Measurements from ENCODE around the gene GLG1.

GLG1 gene

DNA sequence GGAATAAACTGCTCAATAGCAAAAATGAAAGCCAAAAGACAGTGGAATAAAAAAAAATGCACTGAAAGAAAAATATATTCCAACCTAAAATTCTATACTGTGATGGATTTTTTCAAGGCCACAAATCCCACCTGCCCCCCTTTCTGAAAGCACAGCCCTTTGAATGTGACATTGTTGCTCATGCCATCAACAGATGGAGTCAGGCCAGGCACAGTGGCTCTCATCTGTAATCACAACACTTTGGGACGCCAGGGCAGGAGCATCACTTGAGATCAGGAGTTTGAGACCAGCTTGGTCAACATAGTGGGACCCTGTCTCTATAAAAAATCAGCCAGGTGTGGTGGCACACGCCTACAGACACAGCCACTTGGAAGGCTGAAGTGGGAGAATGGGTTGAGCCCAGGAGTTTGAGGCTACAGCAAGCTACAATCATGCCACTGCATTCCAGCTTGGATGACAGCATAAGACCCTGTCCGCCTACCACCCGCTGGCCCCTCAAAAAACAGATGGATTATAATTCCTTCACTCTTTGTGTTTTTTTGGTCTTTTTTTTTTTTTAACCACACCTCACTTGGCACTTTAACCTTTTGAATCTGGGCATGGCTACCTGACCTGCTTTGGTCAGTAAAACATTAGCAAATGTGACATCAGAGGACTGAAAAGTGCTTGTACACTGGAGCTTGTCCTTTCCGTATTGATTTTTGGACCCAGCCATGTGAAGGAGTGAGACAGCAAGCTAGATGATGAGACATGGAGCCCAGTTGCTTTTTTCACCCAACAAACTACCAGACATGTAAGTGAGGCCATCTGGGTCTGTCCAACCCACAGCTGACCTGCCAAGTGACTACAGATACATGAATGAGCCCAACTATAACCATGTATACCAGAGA is 36.3 kb downstream of the GLG1 start:
- DNase-seq (ENCODE audit: low read depth, low spot score), result no peak
- TF ChIP-seq, protein P1, sequence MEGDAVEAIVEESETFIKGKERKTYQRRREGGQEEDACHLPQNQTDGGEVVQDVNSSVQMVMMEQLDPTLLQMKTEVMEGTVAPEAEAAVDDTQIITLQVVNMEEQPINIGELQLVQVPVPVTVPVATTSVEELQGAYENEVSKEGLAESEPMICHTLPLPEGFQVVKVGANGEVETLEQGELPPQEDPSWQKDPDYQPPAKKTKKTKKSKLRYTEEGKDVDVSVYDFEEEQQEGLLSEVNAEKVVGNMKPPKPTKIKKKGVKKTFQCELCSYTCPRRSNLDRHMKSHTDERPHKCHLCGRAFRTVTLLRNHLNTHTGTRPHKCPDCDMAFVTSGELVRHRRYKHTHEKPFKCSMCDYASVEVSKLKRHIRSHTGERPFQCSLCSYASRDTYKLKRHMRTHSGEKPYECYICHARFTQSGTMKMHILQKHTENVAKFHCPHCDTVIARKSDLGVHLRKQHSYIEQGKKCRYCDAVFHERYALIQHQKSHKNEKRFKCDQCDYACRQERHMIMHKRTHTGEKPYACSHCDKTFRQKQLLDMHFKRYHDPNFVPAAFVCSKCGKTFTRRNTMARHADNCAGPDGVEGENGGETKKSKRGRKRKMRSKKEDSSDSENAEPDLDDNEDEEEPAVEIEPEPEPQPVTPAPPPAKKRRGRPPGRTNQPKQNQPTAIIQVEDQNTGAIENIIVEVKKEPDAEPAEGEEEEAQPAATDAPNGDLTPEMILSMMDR (IDR thresholded peaks at IDR 0.05; ENCODE audit: low read depth, low read length), result no peak
- no peak overlapping the region for H3K4me3 ChIP-seq (ENCODE audit: low read depth, low read length)
- in situ Hi-C loops (cut with HindIII; ENCODE audit: low sequenced_read_pairs), result no loop called here

DNA sequence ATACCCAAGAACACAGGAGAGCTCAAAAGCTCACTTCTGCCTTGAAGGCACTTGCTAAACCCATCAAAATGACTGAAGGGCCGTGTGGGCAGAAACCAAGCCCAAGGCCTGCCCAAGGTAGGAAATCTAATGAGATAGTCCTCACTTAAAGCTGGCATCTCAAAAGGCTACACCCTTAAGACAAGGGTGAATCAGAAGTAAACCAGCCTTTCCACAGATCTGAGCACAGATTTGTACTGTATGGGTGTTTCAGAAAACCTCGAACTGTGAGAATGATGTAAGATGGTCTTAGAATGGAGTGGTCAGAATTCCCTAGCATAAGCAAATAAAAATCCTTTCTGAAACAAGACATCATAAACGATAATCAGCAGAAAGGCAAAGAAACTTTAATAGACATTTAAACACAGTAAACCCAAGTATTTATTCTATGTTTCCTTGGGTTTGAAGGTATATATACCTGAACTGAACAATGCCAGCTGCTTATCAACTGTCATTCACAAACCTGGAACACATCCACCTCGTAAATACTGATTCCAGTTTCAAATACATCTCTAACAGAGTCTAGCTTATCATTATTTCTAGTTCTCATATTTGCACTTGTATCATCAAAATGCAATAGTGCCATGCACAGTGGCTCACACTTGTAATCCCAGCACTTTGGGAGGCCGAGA is 37.8 kb downstream of the GLG1 start:
- in situ Hi-C loops (cut with HindIII; ENCODE audit: low sequenced_read_pairs), result no loop called here
- DNase-seq (ENCODE audit: low read depth, low spot score), result peak; percentile 45
- TF ChIP-seq, protein P1 (IDR thresholded peaks at IDR 0.05; ENCODE audit: low read depth, low read length), result no peak
- H3K4me3 ChIP-seq (ENCODE audit: low read depth, low read length), result no peak overlapping the region

DNA sequence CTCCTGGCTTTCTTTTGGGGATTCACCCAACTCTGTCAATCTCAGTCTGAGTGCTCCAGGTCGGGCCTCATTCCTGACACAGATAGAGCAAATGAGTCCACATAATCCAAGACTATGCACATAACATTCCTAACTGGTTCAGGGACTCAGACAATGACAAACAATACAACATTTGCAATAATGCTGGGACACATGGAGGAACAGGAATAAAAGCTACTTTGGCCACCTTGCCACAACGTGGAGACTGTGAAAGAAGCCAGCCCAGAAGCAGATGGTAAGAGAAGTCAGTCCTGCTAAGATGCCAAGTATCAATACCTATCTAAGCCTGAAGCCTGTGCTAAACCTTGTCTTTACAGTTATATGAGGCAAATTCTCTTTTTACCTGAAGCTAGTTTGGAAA is 39.0 kb downstream of the GLG1 start:
- DNase-seq (ENCODE audit: low read depth, low spot score), result no peak
- no peak overlapping the region for H3K4me3 ChIP-seq (ENCODE audit: low read depth, low read length)
- in situ Hi-C loops (cut with HindIII; ENCODE audit: low sequenced_read_pairs), result no loop called here
- TF ChIP-seq, protein P1 (IDR thresholded peaks at IDR 0.05; ENCODE audit: low read depth, low read length), result no peak

DNA sequence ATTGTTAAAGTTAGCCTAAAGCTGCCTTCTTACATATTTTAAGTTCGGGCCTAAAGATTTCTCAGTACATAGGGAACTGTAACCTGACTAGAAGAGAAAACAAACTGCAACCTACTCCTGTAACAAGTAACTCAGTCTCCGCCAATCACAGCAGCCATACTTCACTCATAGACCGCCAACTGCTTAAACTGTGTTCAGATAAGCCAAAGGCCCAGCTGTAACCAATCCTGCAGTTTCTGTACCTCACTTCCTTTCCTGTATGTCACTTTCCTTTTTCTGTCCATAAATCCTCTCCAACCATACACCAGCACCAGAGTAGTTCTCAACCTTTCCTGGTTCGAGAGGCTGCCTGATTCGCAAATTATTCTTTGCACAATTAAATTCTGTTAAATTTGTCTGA is 41.5 kb downstream of the GLG1 start:
- in situ Hi-C loops (cut with HindIII; ENCODE audit: low sequenced_read_pairs), result no loop called here
- TF ChIP-seq, protein P1 (IDR thresholded peaks at IDR 0.05; ENCODE audit: low read depth, low read length), result no peak
- no peak for DNase-seq (ENCODE audit: low read depth, low spot score)
- no peak overlapping the region for H3K4me3 ChIP-seq (ENCODE audit: low read depth, low read length)

DNA sequence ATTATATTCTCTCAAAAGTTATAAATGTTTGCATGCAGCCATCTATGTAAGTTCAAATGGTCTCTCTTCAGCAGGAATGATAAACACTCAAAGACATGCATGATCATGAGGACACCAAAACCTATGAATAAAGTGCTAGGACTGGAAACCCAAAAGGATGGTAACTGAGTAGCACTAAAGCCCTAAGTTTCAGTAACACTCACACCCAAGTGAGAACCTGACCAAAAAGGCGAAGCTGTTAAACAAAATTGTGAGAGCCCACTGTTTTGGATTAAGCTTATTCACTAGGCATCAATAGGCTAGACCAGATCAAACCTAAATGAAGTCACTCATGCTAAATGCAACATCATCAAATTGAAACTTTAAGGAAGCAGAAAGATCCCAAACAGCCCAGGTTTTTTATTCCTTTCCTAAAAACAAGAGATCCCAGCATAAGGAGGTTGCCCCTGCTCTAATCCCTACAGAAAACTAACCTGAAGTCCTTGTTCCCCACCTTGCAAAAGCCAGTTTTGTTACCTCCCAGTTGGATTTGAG is 42.4 kb downstream of the GLG1 start:
- H3K4me3 ChIP-seq (ENCODE audit: low read depth, low read length), result no peak overlapping the region
- in situ Hi-C loops (cut with HindIII; ENCODE audit: low sequenced_read_pairs), result no loop called here
- no peak for DNase-seq (ENCODE audit: low read depth, low spot score)
- TF ChIP-seq, protein P1 (IDR thresholded peaks at IDR 0.05; ENCODE audit: low read depth, low read length), result no peak

DNA sequence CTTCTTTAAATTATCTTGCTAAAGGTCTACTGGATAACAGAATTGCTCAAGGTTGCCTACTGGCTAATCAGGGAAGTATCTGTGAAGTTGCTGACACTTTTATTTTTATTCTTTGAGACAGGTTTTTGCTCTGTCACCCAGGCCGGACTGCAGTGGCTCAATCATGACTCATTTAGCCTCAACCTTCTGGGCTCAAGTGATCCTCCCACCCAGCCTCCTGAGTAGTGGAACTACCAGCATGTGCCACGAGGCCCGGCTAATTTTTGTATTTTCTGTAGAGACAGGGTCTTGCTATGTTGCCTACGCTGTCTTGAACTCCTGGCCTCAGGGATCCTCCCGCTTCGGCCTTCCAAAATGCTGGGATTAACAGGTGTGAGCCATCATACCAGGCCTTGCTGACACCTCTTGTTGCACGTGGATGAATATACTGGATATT is 43.1 kb downstream of the GLG1 start:
- DNase-seq (ENCODE audit: low read depth, low spot score), result peak; percentile 28
- no peak overlapping the region for H3K4me3 ChIP-seq (ENCODE audit: low read depth, low read length)
- in situ Hi-C loops (cut with HindIII; ENCODE audit: low sequenced_read_pairs), result no loop called here
- TF ChIP-seq, protein P1 (IDR thresholded peaks at IDR 0.05; ENCODE audit: low read depth, low read length), result no peak

All from astrocyte of the spinal cord (primary cell).